IPS DF 4.7 (cell line): ENCODE measurements around the gene DCTN3.

Experiments used
- DNase-seq: peaks from one replicate; pipeline ENCODE4 v3.0.0-alpha.2; 2013; ENCODE audit warnings: low spot score; ENCODE audit errors: extremely low read depth

DCTN3 gene

GRCh38 chr9:34620061-34620994 lies at the start of gene DCTN3:
Gene DCTN3 (minus strand): TSS chr9:34620495. CDS start chr9:34620464, 31 bp downstream.
- peak; percentile 69 for DNase-seq

GRCh38 chr9:34665381-34666250 lies 45.3 kb upstream of the DCTN3 start:
- no peak for DNase-seq

- no peak for DNase-seq
Observed at GRCh38 chr9:34665067-34665380, 44.7 kb upstream of the DCTN3 start.

- no peak for DNase-seq
Observed at GRCh38 chr9:34664281-34665066, 44.2 kb upstream of the DCTN3 start.

DNA sequence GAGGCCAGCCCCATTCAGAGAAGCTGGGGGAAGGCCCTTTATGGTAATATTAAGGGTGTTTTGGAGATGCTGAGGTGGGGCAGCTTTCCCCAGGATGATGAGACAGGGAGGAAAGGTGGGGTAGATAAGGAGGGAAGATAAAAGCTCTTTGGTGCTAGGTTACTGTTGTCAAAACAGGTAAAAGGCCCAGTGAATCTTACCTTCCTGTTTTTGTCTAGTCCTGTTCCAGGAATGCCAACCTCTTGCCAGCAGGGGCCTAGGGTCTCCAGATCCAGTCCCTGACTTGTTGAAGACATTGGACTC lies 43.0 kb upstream of the DCTN3 start:
- DNase-seq = no peak

DNA sequence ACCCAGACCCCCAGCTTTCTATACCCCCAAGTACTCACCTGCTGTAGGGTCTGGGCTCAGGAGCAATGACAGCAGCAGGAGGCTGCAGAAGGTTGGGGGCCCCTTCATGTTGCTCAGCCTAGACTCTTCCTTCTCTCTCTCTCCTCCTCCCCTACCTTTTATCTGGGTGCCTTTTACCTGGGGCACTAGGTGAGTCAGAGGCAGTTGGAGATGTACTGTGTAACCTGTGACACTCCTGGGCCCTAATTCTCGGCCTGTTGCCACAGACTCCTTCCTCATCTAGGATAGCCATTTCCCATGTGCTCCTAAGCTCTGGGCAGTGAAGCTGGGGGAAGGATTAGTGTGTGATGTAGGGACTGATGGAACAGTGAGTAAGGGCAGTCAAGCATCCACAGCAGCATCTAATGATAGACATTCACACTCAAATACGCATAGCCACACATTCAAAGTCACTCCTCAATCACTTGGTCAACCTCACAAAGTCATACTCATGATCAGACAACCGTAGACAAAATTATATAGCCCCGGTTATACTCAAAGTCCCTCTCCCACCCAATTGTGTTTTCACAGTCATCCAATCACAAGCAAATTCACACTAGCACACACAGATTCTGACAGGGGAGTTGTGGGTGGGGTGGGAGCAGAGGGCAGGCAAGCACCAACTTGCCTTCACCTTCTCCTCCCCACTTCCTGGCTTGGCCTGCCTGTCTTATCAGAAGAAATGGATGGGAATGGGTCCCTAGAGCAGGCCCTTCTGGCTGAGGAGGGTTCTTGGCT lies 42.4 kb upstream of the DCTN3 start, which contains the start of gene CCL27:
Gene CCL27 (minus strand): TSS at position 132 of the 777 bp plus-strand sequence. CDS start 24 bp downstream, at position 108.
- DNase-seq = no peak

GRCh38 chr9:34659592-34660253 lies 39.4 kb upstream of the DCTN3 start:
- no peak for DNase-seq

- no peak for DNase-seq
Observed at GRCh38 chr9:34658461-34658860, 38.2 kb upstream of the DCTN3 start.

DNA sequence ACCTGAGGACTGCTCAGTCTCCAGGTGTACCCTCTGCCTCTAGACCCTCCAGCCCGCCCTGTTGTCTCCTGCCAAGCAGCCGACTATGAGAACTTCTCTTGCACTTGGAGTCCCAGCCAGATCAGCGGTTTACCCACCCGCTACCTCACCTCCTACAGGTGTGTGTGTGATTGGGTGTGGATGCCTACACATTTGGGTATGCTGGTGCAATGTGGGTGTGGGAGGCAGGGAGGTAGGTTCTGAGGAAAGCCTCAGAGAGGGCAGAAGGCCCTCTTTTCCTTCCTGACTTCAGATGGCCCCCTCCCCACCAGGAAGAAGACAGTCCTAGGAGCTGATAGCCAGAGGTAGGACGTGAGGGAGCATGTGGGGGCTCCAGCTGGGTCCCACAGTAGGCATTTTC lies 36.7 kb upstream of the DCTN3 start:
- no peak for DNase-seq

- DNase-seq = no peak
Observed at GRCh38 chr9:34655394-34655793, 35.1 kb upstream of the DCTN3 start.

DNA sequence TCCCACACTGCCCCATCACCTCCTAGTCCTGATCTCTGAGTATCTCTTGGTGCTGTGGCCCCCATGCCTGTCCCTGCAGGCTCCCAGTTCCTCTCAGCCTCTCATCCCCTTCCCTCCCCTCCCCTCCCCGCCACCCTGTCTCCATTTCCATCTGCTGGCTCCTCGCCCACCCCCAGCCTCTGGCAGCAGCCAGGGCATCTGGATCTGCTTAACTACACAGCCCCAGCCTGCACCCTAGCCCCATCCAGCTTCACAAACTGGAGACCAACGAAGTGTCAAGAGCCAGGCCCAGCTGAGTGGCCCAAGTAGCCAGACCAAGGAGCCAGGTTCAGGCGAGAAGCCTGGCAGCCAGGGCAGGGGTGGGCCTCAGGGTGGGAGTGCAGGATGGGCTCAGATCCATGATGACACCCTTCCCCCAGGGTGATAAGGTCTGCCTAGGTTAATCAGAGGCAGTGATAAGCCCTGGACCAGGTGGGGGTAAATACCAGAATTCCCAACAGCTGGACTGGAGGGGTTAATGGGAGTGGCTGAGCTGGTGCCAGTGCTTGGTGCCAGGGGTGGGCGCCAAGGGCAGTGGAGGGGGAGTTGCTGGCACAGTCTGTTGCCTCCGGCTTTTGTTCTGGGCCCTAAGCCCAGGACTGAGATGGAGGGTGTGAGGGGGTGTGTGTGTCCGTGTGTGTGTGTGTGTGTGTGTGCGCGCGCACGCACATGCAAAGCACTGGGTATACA lies 34.2 kb upstream of the DCTN3 start:
- DNase-seq = no peak

DNA sequence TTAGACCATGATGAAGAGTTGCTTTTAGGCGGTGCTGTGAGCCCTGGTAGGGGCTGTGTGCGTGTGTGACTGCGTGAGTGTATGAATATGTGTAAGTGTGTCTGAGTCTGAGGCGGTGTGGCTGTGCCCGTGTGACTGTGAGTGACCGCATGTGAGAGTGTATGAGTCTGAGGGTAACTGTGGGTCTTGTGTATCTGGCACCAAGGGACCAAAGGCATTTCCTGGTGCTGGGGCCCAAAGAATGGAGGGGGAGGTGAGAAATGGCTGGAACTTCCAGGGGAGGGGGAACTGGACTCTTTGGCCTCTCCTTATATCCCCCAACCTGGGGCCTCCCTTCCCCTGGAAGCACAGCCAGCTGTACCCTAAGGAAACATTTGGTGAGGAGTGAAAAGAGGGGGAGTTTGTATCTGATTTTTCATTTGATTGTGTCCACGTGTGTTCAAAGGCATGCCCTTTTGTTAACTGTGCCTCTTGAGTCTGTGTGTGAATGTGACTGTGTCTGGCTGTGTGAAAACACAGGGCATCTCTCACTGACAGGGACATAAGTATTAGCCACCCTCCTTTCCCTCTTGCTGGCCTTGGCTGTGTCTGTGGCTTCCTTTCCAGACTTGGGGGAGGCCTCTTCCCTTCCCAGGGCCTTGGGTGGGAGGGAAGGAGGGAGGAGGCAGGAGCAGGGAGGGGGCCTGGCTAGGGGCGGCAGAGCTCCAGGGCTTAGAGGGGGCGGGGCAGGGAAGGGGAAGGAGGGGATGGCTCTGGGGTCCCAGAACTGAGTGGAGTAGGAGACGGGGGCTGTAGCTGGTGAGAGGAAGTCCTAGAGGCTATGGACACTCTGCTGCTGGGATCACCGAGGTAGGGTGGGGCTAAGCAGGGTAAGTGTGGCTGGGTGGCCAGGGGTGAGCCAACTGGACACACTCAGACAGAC lies 33.1 kb upstream of the DCTN3 start:
- DNase-seq = no peak

GRCh38 chr9:34652602-34653000 lies 32.3 kb upstream of the DCTN3 start:
- DNase-seq = no peak

DNA sequence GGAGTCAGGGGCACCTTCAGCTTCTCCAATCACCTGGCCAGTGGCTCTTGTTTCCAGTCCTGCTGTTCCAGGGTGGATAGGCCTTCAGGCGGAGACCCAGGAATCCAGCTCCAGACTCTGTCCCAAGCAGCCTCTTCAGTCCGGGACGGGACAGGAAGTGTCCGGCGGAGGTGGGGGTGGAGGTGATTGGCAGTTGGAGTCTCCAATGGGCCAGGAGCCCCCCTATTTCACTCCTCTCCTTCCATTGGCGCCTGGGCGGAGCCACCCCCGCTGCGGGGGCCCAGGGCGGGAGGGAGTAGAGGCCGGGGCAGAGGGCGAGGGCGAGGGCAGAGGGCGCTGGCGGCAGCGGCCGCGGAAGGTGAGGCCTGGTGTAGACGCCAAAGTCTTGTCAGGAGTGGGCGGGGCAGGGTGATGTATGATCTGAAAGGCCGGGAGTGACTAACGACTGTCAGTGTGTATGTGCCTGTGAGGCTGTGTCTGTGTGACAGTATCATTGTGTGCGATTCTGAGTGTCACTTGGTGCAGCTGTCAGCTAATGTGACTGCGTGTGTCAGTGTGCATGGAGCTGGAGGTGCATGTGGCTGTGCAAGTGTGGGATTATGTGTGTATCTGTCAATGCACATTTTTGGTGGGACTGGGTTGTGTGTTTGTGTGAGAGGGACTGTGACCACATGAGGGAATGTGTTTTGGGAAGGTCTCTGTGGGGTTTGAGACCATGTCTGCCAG lies 31.7 kb upstream of the DCTN3 start, which contains the start of gene IL11RA:
Gene IL11RA (plus strand): TSS at position 310 of the 726 bp plus-strand sequence. CDS start 3,033 bp downstream, outside the sequence.
- no peak for DNase-seq

DNA sequence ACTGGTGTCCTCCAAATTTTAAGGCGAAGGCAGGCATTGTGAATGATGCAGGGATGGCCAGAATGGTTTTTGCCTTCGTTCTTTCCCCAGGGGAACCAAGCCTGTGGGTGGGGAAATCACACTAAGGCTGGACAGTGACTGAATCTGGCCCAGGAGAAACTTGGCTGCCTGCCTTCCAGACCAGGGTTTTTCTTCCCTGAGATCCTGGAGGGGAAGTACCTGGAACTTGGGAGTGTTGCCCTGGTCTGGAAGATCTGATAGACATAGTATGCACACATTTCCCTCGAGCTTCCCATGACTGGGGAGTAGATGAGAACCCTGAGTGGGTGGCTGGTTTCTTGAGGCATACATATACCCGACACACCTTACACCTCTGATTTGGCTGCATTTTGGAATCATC lies 31.0 kb upstream of the DCTN3 start:
- no peak for DNase-seq

GRCh38 chr9:34650816-34651215 lies 30.5 kb upstream of the DCTN3 start:
- DNase-seq = no peak

DNA sequence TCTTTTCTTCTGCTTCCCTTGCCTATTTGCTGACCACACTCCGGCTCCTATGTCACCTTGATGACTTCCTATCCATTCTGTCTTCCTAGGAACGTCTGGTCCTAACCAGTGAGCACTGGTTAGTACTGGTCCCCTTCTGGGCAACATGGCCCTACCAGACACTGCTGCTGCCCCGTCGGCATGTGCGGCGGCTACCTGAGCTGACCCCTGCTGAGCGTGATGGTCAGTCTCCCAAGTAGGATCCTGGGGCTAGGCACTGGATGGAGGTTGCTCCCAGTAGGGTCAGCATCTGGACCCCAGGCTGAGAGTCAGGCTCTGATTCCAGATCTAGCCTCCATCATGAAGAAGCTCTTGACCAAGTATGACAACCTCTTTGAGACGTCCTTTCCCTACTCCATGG lies 28.4 kb upstream of the DCTN3 start:
- DNase-seq = no peak

DNA sequence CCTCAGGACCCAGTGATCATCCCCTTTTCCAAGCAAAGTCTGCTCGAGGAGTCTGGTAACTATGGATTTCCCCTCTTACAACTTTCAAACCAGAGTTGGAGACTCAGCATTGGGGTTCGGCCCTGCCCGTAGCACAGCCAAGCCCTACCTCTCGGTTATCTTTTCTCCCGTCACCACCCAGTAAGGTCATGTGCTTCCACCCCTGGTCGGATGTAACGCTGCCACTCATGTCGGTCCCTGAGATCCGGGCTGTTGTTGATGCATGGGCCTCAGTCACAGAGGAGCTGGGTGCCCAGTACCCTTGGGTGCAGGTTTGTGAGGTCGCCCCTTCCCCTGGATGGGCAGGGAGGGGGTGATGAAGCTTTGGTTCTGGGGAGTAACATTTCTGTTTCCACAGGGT lies 27.4 kb upstream of the DCTN3 start:
- DNase-seq = no peak
